Fibroblast of skin of right quadriceps (primary cell): ENCODE measurements around the gene AGAP2.
"Not testable (repeated sequence)": the region's sequence is repeated elsewhere in the genome, so short reads cannot be mapped to it uniquely, and the experiment has no call there.

ENCODE experiments used
- DNase-seq: peaks from one replicate; pipeline ENCODE4 v3.0.0-alpha.2; 2013

The AGAP2 gene

GRCh38 chr12:57692500-57692899 is 46.0 kb downstream of the AGAP2 start:
- DNase-seq: no peak

DNA sequence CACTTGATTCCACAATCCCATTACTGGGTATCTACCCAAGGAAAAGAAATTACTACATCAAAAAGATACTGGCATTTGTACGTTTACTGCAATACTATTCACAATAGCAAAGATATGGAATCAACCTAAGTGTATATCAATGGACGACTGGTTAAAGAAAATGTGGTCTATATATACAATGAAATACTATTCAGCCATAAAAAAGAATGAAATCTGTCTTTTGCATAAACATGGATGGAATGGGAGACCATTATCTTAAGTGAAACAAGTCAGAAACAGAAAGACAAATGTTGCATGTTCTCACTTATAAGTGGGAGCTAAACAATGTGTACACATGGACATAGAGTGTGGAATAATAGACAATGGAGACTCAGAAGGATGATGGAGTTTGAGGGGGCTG is 49.6 kb downstream of the AGAP2 start:
- DNase-seq: no peak

GRCh38 chr12:57687862-57688261 is 50.7 kb downstream of the AGAP2 start:
- DNase-seq: no peak

- DNase-seq: no peak
Measured at GRCh38 chr12:57679697-57680096, 58.8 kb downstream of the AGAP2 start.

GRCh38 chr12:57677947-57678346 is 60.6 kb downstream of the AGAP2 start:
- DNase-seq: not testable (repeated sequence)

GRCh38 chr12:57674691-57675090 is 63.9 kb downstream of the AGAP2 start:
- DNase-seq: no peak
